ENCODE data around the gene PAGR1.
"Not testable (repeated sequence)": the region's sequence is repeated elsewhere in the genome, so short reads cannot be mapped to it uniquely, and the experiment has no call there.

PAGR1 gene

GRCh38 chr16:29863669-29863984 is 47.7 kb downstream of the PAGR1 start:
- no peak for DNase-seq (ENCODE audit: low read depth in 2 of 2)

GRCh38 chr16:29864205-29864604 is 48.3 kb downstream of the PAGR1 start:
- no peak for DNase-seq (ENCODE audit: low read depth in 2 of 2)

- no peak for DNase-seq (ENCODE audit: low read depth in 2 of 2)
Measured at GRCh38 chr16:29868396-29869009, 52.6 kb downstream of the PAGR1 start.

GRCh38 chr16:29869067-29869466 is 53.1 kb downstream of the PAGR1 start:
- not testable (repeated sequence) for DNase-seq (ENCODE audit: low read depth in 2 of 2)

Data from stimulated activated CD8-positive, alpha-beta memory T cell treated with anti-CD3 and anti-CD28 coated beads, Interleukin-15, amount 100 ng/mL, for 48 hours (primary cell).